CD14-positive monocyte (primary cell): ENCODE measurements around the gene CGB2. TPM values are rescaled to one million over a fixed set of nuclear protein-coding genes. Genes with fewer than 3 reads are reported as not detected.

Experiments used
- DNase-seq, 3 donors: peaks; one replicate each; pipeline ENCODE4 v3.0.0-alpha.2; 2011 to 2022
- H2AFZ ChIP-seq: 2 replicates; pipeline ENCODE4 v1.6.0; 2012; ENCODE audit warnings: mild to moderate bottlenecking, low read depth, low read length, inconsistent platforms; ENCODE audit not compliant: insufficient read depth, poor library complexity, severe bottlenecking
- H3K27ac ChIP-seq, 2 donors: 1 replicate in 1 of 2; 2 replicates in 1 of 2; pipeline ENCODE4 v1.5.1; 2012 to 2013; ENCODE audit warnings: low read length in 2 of 2, control low read depth in 1 of 2, inconsistent platforms in 1 of 2, low read depth in 1 of 2, mild to moderate bottlenecking in 1 of 2
- H3K27me3 ChIP-seq, 2 donors: one replicate each; pipeline versions ENCODE4 v1.6.0 to v1.6.1; 2011 to 2013; ENCODE audit warnings: low read length in 2 of 2; ENCODE audit not compliant: control insufficient read depth in 2 of 2, insufficient read depth in 2 of 2
- H3K36me3 ChIP-seq, 2 donors: replicated peaks in 1 of 2; 1 replicate in 1 of 2; 2 replicates in 1 of 2; pipeline versions ENCODE4 v1.5.1 to v1.6.1; 2012 to 2013; ENCODE audit warnings: low read length in 2 of 2, control low read depth in 1 of 2, inconsistent platforms in 1 of 2, mild to moderate bottlenecking in 1 of 2; ENCODE audit not compliant: insufficient read depth in 2 of 2, control insufficient read depth in 1 of 2
- H3K4me1 ChIP-seq, 2 donors: 1 replicate in 1 of 2; 2 replicates in 1 of 2; pipeline versions ENCODE4 v1.5.1 to v1.6.1; 2012 to 2013; ENCODE audit warnings: low read length in 2 of 2, control low read depth in 1 of 2, inconsistent platforms in 1 of 2, mild to moderate bottlenecking in 1 of 2, moderate library complexity in 1 of 2; ENCODE audit not compliant: insufficient read depth in 2 of 2, control insufficient read depth in 1 of 2
- H3K4me2 ChIP-seq: replicated peaks from 2 replicates; pipeline ENCODE3; 2012; ENCODE audit warnings: low read length, moderate library complexity, mild to moderate bottlenecking; ENCODE audit not compliant: poor library complexity, severe bottlenecking; ENCODE audit errors: extremely low read depth
- H3K4me3 ChIP-seq, 3 experiments: fragments of 200-600 bp in 1 of 3; sonication (generic) in 1 of 3; replicated peaks in 1 of 3; 1 replicate in 2 of 3; 2 replicates in 1 of 3; pipeline ENCODE4 v1.5.1; 2011 to 2013; ENCODE audit warnings: low read length in 3 of 3, mild to moderate bottlenecking in 3 of 3, control low read depth in 2 of 3, low read depth in 2 of 3, inconsistent platforms in 1 of 3, moderate library complexity in 1 of 3
- H3K79me2 ChIP-seq: 2 replicates; pipeline ENCODE4 v1.6.0; 2012; ENCODE audit warnings: mild to moderate bottlenecking, control low read depth, inconsistent platforms, low read length, moderate library complexity; ENCODE audit not compliant: insufficient read depth
- H3K9ac ChIP-seq: 2 replicates; pipeline ENCODE4 v1.6.0; 2017; ENCODE audit warnings: low read length, mild to moderate bottlenecking; ENCODE audit not compliant: insufficient read depth, poor library complexity, severe bottlenecking
- H3K9me3 ChIP-seq, 2 donors: replicated peaks in 1 of 2; 1 replicate in 1 of 2; 2 replicates in 1 of 2; pipeline versions ENCODE4 v1.5.1 to v1.6.1; 2012 to 2013; ENCODE audit warnings: low read length in 2 of 2, control low read depth in 1 of 2; ENCODE audit not compliant: control insufficient read depth in 1 of 2, insufficient read depth in 1 of 2
- H4K20me1 ChIP-seq: 2 replicates; pipeline ENCODE4 v1.6.0; 2012; ENCODE audit warnings: mild to moderate bottlenecking, low read length, control low read depth, moderate library complexity; ENCODE audit not compliant: insufficient read depth
- H3K27ac Mint-ChIP-seq, 7 donors: one replicate each; pipeline ENCODE4 v1.8.0; 2020; ENCODE audit warnings: mild to moderate bottlenecking in 7 of 7, mixed read lengths in 7 of 7, moderate library complexity in 6 of 7, inconsistent platforms in 2 of 7
- H3K27me3 Mint-ChIP-seq, 3 donors: one replicate each; pipeline ENCODE4 v1.8.0; 2021 to 2022; ENCODE audit warnings: low read depth in 3 of 3, mild to moderate bottlenecking in 3 of 3, mixed read lengths in 3 of 3, moderate library complexity in 3 of 3, inconsistent platforms in 1 of 3
- H3K36me3 Mint-ChIP-seq, 2 donors: one replicate each; pipeline ENCODE4 v1.8.0; 2020; ENCODE audit warnings: mixed read lengths in 2 of 2, inconsistent platforms in 1 of 2, mild to moderate bottlenecking in 1 of 2
- H3K4me1 Mint-ChIP-seq: one replicate; pipeline ENCODE4 v1.8.0; 2020; ENCODE audit warnings: mild to moderate bottlenecking, mixed read lengths
- H3K4me3 Mint-ChIP-seq, 2 donors: one replicate each; pipeline ENCODE4 v1.8.0; 2020; ENCODE audit warnings: mild to moderate bottlenecking in 2 of 2, mixed read lengths in 2 of 2, moderate library complexity in 1 of 2
- H3K9me3 Mint-ChIP-seq, 7 donors: one replicate each; pipeline ENCODE4 v1.8.0; 2020 to 2022; ENCODE audit warnings: mixed read lengths in 7 of 7, mild to moderate bottlenecking in 6 of 7, moderate library complexity in 6 of 7, inconsistent platforms in 2 of 7
- CTCF ChIP-seq: fragments of 200-600 bp; IDR thresholded peaks from one replicate; pipeline ENCODE4 v1.8.0; 2022; ENCODE audit warnings: antibody characterized with exemption, mild to moderate bottlenecking
- WGBS: methylation state at CpG from one replicate; pipeline ENCODE4 v1.1.5; 2013; ENCODE audit warnings: missing lambda C conversion rate; ENCODE audit not compliant: insufficient coverage; 5-methylcytosine and 5-hydroxymethylcytosine counted together
- intact Hi-C, 2 donors: fragments of 100-400 bp; cut with micrococcal nuclease; formaldehyde crosslinking; loops; one replicate each; pipeline versions ENCODE4 v1.15.0 to v1.15.1; 2023
- polyA plus RNA-seq, 3 donors: library from polyadenylated mRNA; depleted of rRNA in 1 of 3; unstranded in 2 of 3; stranded (reverse) in 1 of 3; fragments of 300-500 nt in 2 of 3; fragments of >200 nt in 1 of 3; fragmentation: Illumina TruSeq in 2 of 3; gene quantifications; 1 replicate in 2 of 3; 2 replicates in 1 of 3; pipeline ENCODE4 v1.2.3, GENCODE V29; 2012 to 2021

CGB2 gene
- polyA plus RNA-seq, 3 donors, result not detected

- intact Hi-C loops, result no loop called here
- Histone ChIP-seq H3K79me2 (no peaks in the 10 kb centered on the region), H3K9ac (peak within 1 kb of the TSS; percentile 11), H3K4me2 (peak within 1 kb of the TSS; percentile 76), H3K9me3 (peaks cover 0 to 9% of the 10 kb centered on the region in 2 donors), H3K4me3 (peak within 1 kb of the TSS; percentile 14 to 72 (median 43)), H4K20me1 (no peaks in the 10 kb centered on the region), H3K36me3 (no peaks in the 10 kb centered on the region), H3K4me1 (peaks cover 23 to 24% of the 10 kb centered on the region in 2 donors), H3K27me3 (peaks cover 23 to 69% of the 10 kb centered on the region in 2 donors), H3K27ac (no peak within 1 kb of the TSS), H2AFZ (peak within 1 kb of the TSS; percentile 79)
- Mint-ChIP-seq H3K4me1 (peaks cover 28% of the 10 kb centered on the region), H3K9me3 (peaks cover 2 to 30% (median 22%) of the 10 kb centered on the region in 7 donors), H3K27ac (peak within 1 kb of the TSS in 4 of 7 donors; percentile 7 to 36 (median 20)), H3K36me3 (peaks cover 4 to 8% of the 10 kb centered on the region in 2 donors), H3K4me3 (peak within 1 kb of the TSS; percentile 82 to 89), H3K27me3 (peaks cover 74 to 88% (median 75%) of the 10 kb centered on the region in 3 donors)
- WGBS, result 1% methylated on average over 28 of the region's 38 CpGs
- peak; percentile 19 to 27 (median 24) for DNase-seq
- TF ChIP-seq CTCF, result no peak
Observed at GRCh38 chr19:49057636-49058234, 26.0 kb downstream of the CGB2 start, which contains the start of gene CGB7. Gene CGB7 (minus strand): TSS chr19:49057749. CDS start chr19:49055375, 2,374 bp downstream.

DNA sequence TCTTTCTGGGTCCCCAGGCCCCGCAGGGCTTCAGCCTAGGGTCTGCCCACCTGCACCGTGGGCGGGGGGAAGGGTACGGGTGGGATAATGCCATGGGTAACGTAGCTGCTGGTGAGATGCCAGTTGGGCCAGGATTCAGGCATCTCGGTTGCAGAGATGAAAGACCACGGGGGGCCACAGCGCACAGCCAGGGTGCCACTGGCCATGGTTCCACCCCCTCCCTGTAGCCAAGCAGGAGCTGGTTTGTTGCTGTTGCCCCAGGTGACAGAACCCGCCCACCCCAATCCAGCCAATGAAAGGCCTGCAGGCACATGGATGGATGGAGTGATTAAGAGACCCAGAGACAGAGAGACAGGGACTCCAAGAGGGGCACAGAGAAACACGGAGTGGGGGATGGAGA lies 26.9 kb downstream of the CGB2 start:
- Mint-ChIP-seq H3K27ac (peak overlapping the region in 1 of 7 donors; percentile 33), H3K9me3 (peaks cover 2 to 30% (median 21%) of the 10 kb centered on the region in 7 donors), H3K4me1 (peaks cover 28% of the 10 kb centered on the region), H3K4me3 (peak overlapping the region in 1 of 2 donors; percentile 89), H3K27me3 (peaks cover 82 to 92% (median 83%) of the 10 kb centered on the region in 3 donors), H3K36me3 (peaks cover 4 to 8% of the 10 kb centered on the region in 2 donors)
- no peak for TF ChIP-seq CTCF
- peaks cover 23 to 24% of the 10 kb centered on the region in 2 donors for H3K4me1 ChIP-seq
- H3K9ac ChIP-seq, result no peak overlapping the region
- H3K36me3 ChIP-seq, result no peaks in the 10 kb centered on the region
- no peak overlapping the region for H3K4me3 ChIP-seq
- no peak for DNase-seq
- H3K4me2 ChIP-seq, result no peak overlapping the region
- peaks cover 23 to 76% of the 10 kb centered on the region in 2 donors for H3K27me3 ChIP-seq
- intact Hi-C loops, result no loop called here
- peaks cover 0 to 9% of the 10 kb centered on the region in 2 donors for H3K9me3 ChIP-seq
- no peak overlapping the region for H3K27ac ChIP-seq
- H4K20me1 ChIP-seq, result no peaks in the 10 kb centered on the region
- no peak overlapping the region for H2AFZ ChIP-seq
- no peaks in the 10 kb centered on the region for H3K79me2 ChIP-seq
- 62% methylated on average over 5 of the region's 10 CpGs for WGBS
